HepG2 (cell line): Measurements from ENCODE around the gene NF2. TPM values are rescaled to one million over a fixed set of nuclear protein-coding genes. Genes with fewer than 3 reads are reported as not detected.
A peak's percentile ranks its signal among the peaks of the same experiment; 100 is the strongest.

Experiments used
- CBX5 ChIP-seq: sonication (generic); formaldehyde crosslinking; IDR thresholded peaks from 2 replicates; pipeline ENCODE4 v1.4.0; 2020; ENCODE audit warnings: missing genetic modification reagents, borderline replicate concordance
- DRAP1 ChIP-seq: IDR thresholded peaks from 2 replicates; pipeline ENCODE4 v1.6.1; 2016; ENCODE audit warnings: missing genetic modification reagents, missing compliant biosample characterization
- GPBP1L1 ChIP-seq: sonication (generic); formaldehyde crosslinking; IDR thresholded peaks from 2 replicates; pipeline ENCODE4 v1.5.0; 2020; ENCODE audit warnings: mild to moderate bottlenecking, missing genetic modification reagents
- HDAC2 ChIP-seq: sonication (generic); formaldehyde crosslinking; IDR thresholded peaks from 2 replicates; pipeline ENCODE4 v1.4.0; 2020; ENCODE audit warnings: missing genetic modification reagents
- HIC2 ChIP-seq: sonication (generic); formaldehyde crosslinking; IDR thresholded peaks from 2 replicates; pipeline ENCODE4 v1.9.0; 2022; ENCODE audit warnings: low read depth, missing genetic modification reagents
- HIVEP1 ChIP-seq: sonication (generic); formaldehyde crosslinking; IDR thresholded peaks from 2 replicates; pipeline ENCODE4 v1.4.0; 2020; ENCODE audit warnings: mild to moderate bottlenecking, missing genetic modification reagents
- HOXA3 ChIP-seq: sonication (generic); formaldehyde crosslinking; IDR thresholded peaks from 2 replicates; pipeline ENCODE4 v1.5.0; 2020; ENCODE audit warnings: missing genetic modification reagents
- IRF2 ChIP-seq: IDR thresholded peaks from 2 replicates; pipeline ENCODE4 v1.6.1; 2018; ENCODE audit warnings: missing genetic modification reagents, missing compliant biosample characterization
- MXD1 ChIP-seq: sonication (generic); formaldehyde crosslinking; IDR thresholded peaks from 2 replicates; pipeline ENCODE4 v1.4.0; 2020; ENCODE audit warnings: mild to moderate bottlenecking, missing genetic modification reagents
- NPAS2 ChIP-seq: sonication (generic); formaldehyde crosslinking; IDR thresholded peaks from 2 replicates; pipeline ENCODE4 v1.8.0; 2022; ENCODE audit warnings: mild to moderate bottlenecking, missing genetic modification reagents, borderline replicate concordance
- PHF5A ChIP-seq: IDR thresholded peaks from one replicate; pipeline ENCODE4 v1.6.1; 2018; ENCODE audit warnings: low read depth, missing genetic modification reagents; ENCODE audit not compliant: unreplicated experiment
- PLSCR1 ChIP-seq: sonication (generic); formaldehyde crosslinking; IDR thresholded peaks from 2 replicates; pipeline ENCODE4 v1.5.0; 2020; ENCODE audit warnings: missing genetic modification reagents, mild to moderate bottlenecking, borderline replicate concordance
- RFXAP ChIP-seq: sonication (generic); formaldehyde crosslinking; IDR thresholded peaks from 2 replicates; pipeline ENCODE4 v1.4.0; 2020; ENCODE audit warnings: missing genetic modification reagents, borderline replicate concordance
- RXRA ChIP-seq: sonication (generic); formaldehyde crosslinking; IDR thresholded peaks from 2 replicates; pipeline ENCODE4 v1.5.1; 2020; ENCODE audit warnings: missing genetic modification reagents
- SMAD1 ChIP-seq: sonication (generic); formaldehyde crosslinking; IDR thresholded peaks from 2 replicates; pipeline ENCODE4 v1.4.0; 2020; ENCODE audit warnings: missing genetic modification reagents, low read depth, mild to moderate bottlenecking, borderline replicate concordance
- SP4 ChIP-seq: sonication (generic); formaldehyde crosslinking; IDR thresholded peaks from 2 replicates; pipeline ENCODE4 v1.8.1; 2023; ENCODE audit warnings: mild to moderate bottlenecking, missing genetic modification reagents
- THAP11 ChIP-seq: IDR thresholded peaks from 2 replicates; pipeline ENCODE4 v1.6.1; 2016; ENCODE audit warnings: missing biosample characterization, missing genetic modification reagents
- ZBTB20 ChIP-seq: sonication (generic); formaldehyde crosslinking; IDR thresholded peaks from 2 replicates; pipeline ENCODE4 v1.8.1; 2023; ENCODE audit warnings: missing genetic modification reagents, low read depth, mild to moderate bottlenecking, borderline replicate concordance
- ZBTB3 ChIP-seq: sonication (generic); formaldehyde crosslinking; IDR thresholded peaks from 2 replicates; pipeline ENCODE4 v1.4.0; 2020; ENCODE audit warnings: low read depth, mild to moderate bottlenecking, moderate library complexity, missing genetic modification reagents, borderline replicate concordance
- ZNF124 ChIP-seq: sonication (generic); formaldehyde crosslinking; IDR thresholded peaks from 2 replicates; pipeline ENCODE4 v1.4.0; 2020; ENCODE audit warnings: missing genetic modification reagents
- ZNF264 ChIP-seq: sonication (generic); formaldehyde crosslinking; IDR thresholded peaks from 2 replicates; pipeline ENCODE4 v1.4.0; 2020; ENCODE audit warnings: missing genetic modification reagents
- ZNF30 ChIP-seq: sonication (generic); formaldehyde crosslinking; IDR thresholded peaks from 2 replicates; pipeline ENCODE4 v1.5.0; 2020; ENCODE audit warnings: mild to moderate bottlenecking, missing genetic modification reagents
- ZNF350 ChIP-seq: sonication (generic); formaldehyde crosslinking; IDR thresholded peaks from 2 replicates; pipeline ENCODE4 v1.4.0; 2020; ENCODE audit warnings: mild to moderate bottlenecking, low read depth, missing genetic modification reagents, borderline replicate concordance
- ZNF362 ChIP-seq: sonication (generic); formaldehyde crosslinking; IDR thresholded peaks from 2 replicates; pipeline ENCODE4 v1.4.0; 2020; ENCODE audit warnings: missing genetic modification reagents, mild to moderate bottlenecking, borderline replicate concordance
- ZNF543 ChIP-seq: sonication (generic); formaldehyde crosslinking; IDR thresholded peaks from 2 replicates; pipeline ENCODE4 v1.4.0; 2020; ENCODE audit warnings: mild to moderate bottlenecking, missing genetic modification reagents
- polyA plus RNA-seq, 8 experiments: library from polyadenylated mRNA; depleted of rRNA in 3 of 8; stranded (reverse) in 7 of 8; unstranded in 1 of 8; fragments of >200 nt; fragmentation: Illumina TruSeq in 4 of 8; extraction: Trizol in 4 of 8; gene quantifications; 2 replicates each; pipeline versions ENCODE4 v1.2.1 to v1.2.3, GENCODE V29; 2011 to 2016; ENCODE audit warnings: low read depth in 4 of 8, missing spikeins in 1 of 8, mixed read lengths in 1 of 8; ENCODE audit not compliant: insufficient read depth in 1 of 8
- total RNA-seq, 5 experiments: library from RNA; depleted of rRNA; stranded (reverse); fragments of >200 nt; fragmentation: Illumina TruSeq; extraction: Trizol; gene quantifications; 2 replicates each; pipeline ENCODE4 v1.2.3, GENCODE V29; 2016; ENCODE audit warnings: low read depth in 1 of 5

NF2 gene
- total and polyA plus RNA-seq, 2 of the 13 experiments (the other 11 are each of a cell fraction or from before 2014, with no cell fraction given) = 9.3 to 33.3 TPM

GRCh38 chr22:29580200-29580810, 23.1 kb upstream of the NF2 start (continued):
- TF ChIP-seq THAP11 (CRISPR knock-in tag) (peak; percentile 80), MXD1 (0 out of 2 replicates have a peak, but pooled peaks have one; percentile 26), ZNF543 (CRISPR knock-in tag) (peak; percentile 42; the same call in 1 of the 2 replicates), GPBP1L1 (CRISPR knock-in tag) (no peak), NPAS2 (CRISPR knock-in tag) (no peak), ZNF264 (CRISPR knock-in tag) (0 out of 2 replicates have a peak, but pooled peaks have one; percentile 44), HIVEP1 (CRISPR knock-in tag) (peak; percentile 37; the same call in 1 of the 2 replicates), ZNF30 (peak; percentile 34; the same call in 1 of the 2 replicates), RFXAP (CRISPR knock-in tag) (no peak; the same call in 1 of the 2 replicates), ZBTB20 (CRISPR knock-in tag) (peak; percentile 89; the same call in 1 of the 2 replicates), SP4 (CRISPR knock-in tag) (no peak; the same call in 1 of the 2 replicates), PHF5A (CRISPR knock-in tag) (peak; percentile 39), HOXA3 (CRISPR knock-in tag) (peak; percentile 88), PLSCR1 (CRISPR knock-in tag) (no peak), ZBTB3 (no peak), IRF2 (CRISPR knock-in tag) (peak; percentile 85), RXRA (CRISPR knock-in tag) (peak; percentile 88), HDAC2 (peak; percentile 90), ZNF350 (CRISPR knock-in tag) (peak; percentile 79; the same call in 1 of the 2 replicates), ZNF362 (CRISPR knock-in tag) (no peak), ZNF124 (CRISPR knock-in tag) (peak; percentile 73), SMAD1 (CRISPR knock-in tag) (no peak), DRAP1 (peak; percentile 68), HIC2 (CRISPR knock-in tag) (peak; percentile 93), CBX5 (CRISPR knock-in tag) (peak; percentile 88)
